Stimulated activated CD8-positive, alpha-beta memory T cell treated with anti-CD3 and anti-CD28 coated beads, Interleukin-12 subunit alpha, Interleukin-12 subunit beta, amount 100 ng/mL, for 4 hours (primary cell): ENCODE measurements around the gene PPM1L.
A peak's percentile ranks its signal among the peaks of the same experiment; 100 is the strongest.
"Not testable (repeated sequence)": the region's sequence is repeated elsewhere in the genome, so short reads cannot be mapped to it uniquely, and the experiment has no call there.

Source experiments
- DNase-seq: peaks from one replicate; pipeline ENCODE4 v3.0.0-alpha.2; 2020; ENCODE audit warnings: low read depth

Gene PPM1L

DNA sequence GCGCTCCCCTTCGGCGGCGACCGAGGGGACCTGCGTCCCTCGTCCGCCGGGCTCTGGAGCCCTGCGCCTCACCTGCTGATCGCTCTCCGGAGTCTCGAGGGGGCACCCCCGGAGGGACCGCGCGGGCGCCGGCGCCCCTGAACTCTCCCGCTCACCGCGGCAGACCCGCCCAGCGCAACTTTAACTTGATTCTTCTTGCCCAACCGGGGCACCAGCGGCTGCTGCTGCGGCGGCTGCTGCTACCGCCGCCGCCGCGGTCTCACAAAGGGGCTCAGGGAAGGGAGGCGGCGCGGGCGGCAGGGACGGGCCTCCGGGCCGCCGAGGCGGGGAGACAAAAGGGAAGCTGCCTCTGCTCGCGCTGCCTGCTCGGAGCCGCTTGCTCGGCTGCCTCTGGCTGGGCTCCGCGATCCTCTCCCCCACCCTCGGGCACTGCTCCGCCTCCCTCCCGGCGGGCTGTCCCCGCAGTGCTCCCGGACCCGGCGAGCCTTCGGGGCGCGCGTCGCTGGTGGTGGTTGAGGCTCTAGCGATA is at the start of gene PPM1L:
Gene PPM1L, plus strand, starts transcription at position 456 of the 529 bp plus-strand sequence.
- peak; percentile 54 for DNase-seq

- no peak for DNase-seq
Measured at GRCh38 chr3:160707187-160707794, 48.7 kb upstream of the PPM1L start.

DNA sequence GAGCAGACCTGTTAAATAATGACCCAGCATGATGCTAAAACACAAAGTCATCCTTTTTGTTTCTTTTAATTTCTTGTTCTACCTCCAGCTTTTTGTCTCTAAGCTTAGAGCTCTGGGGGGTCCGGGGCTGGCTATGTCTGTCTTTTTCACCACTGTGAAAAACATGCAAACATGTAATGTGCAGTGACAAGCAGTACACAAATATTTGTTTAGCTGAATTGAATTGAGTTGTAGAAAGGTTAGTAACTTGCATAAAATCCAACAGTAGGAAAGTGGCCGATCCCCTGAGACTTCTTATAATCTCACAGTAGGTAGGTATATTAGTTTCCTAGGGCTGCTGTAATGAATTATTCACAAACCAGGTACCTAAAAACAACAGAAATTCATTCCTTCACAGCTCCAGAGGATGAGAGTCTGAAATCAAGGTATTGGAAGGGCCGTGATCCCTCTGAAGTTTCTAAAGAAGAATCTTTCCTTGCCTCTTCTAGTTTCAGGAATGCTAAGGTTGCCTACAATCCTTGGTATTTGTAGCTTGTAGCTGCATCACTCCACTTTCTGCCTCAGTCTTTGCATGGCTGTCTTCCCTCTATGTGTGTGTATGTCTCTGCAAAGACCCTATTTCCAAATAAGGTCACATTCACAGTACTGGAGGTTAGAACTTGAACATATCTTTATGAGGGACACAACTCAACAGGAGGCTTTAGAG is 46.4 kb upstream of the PPM1L start:
- DNase-seq = no peak

DNA sequence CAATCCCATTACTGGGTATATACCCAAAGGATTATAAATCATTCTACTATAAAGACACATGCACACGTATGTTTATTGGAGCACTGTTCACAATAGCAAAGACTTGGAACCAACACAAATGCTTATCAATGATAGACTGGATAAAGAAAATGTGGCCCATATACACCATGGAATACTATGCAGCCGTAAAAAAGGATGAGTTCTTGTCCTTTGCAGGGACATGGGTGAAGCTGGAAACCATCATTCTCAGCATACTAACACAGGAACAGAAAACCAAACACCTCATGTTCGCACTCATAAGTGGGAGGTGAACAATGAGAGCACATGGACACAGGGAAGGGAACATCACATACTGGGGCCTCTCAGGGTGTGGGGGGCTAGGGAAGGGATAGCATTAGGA is 42.9 kb upstream of the PPM1L start:
- not testable (repeated sequence) for DNase-seq

DNA sequence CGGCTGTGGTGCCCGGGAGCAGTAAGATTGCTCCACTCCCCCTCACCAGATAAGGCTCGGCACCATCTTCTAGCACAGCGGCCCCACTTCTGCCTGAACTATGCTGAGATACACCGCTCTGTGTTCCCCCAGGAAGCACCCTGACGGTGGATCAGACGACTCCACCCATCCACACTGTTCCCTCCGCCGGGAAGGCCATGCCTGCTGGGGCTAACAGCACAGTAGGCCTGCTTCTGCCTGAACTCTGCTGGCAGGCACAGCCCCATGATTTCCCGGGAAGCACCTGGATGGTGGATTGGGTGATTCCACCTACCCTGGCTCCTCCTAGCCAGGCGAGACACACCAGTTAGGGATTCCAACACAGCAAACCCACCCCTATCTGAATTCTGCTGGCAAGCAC is 36.3 kb upstream of the PPM1L start:
- DNase-seq = no peak

- no peak for DNase-seq
Measured at GRCh38 chr3:160720123-160720746, 35.8 kb upstream of the PPM1L start.

DNA sequence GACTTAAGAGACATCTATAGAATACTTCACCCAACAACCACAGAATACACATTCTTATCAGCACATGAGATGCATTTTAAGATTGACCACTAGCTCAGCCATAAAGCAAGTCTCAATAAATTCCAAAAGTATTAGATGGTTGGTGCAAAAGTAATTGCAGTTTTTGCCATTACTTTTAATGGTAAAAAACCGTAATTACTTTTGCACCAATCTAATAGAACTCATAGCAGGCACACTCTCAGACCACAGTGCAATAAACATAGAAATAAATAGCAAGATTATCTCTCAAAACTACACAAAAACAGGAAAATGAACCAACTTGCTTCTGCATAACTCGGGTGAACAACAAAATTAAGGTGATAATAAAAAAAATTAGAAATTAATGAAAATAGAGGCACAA is 33.7 kb upstream of the PPM1L start:
- no peak for DNase-seq

- DNase-seq = no peak
Measured at GRCh38 chr3:160725338-160725737, 30.7 kb upstream of the PPM1L start.

GRCh38 chr3:160735826-160736225 is 20.2 kb upstream of the PPM1L start:
- no peak for DNase-seq

GRCh38 chr3:160738048-160738447 is 18.0 kb upstream of the PPM1L start:
- DNase-seq = no peak

- DNase-seq = no peak
Measured at GRCh38 chr3:160739079-160739478, 17.0 kb upstream of the PPM1L start.

DNA sequence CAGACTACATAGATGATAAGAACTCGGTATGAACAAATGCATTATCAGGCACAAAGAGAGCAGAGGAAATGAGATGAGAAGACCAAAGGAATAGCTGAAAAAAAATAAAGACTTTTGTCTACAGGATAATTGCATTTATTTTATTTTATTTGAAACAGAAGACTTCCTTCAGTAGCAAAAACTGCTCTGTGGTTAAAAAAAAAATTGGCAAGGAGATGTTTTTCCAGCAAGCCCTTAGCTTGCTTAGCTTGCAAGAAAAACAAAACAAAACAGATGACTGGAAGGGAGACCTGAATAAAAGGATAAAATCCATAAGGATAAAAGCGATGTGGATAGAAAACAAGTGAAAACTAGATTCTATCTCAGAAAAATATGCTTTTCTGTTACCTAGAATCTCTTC is 9.1 kb upstream of the PPM1L start:
- no peak for DNase-seq

- DNase-seq = no peak
Measured at GRCh38 chr3:160747422-160747821, 8.6 kb upstream of the PPM1L start.

GRCh38 chr3:160748231-160748630 is 7.8 kb upstream of the PPM1L start:
- no peak for DNase-seq

DNA sequence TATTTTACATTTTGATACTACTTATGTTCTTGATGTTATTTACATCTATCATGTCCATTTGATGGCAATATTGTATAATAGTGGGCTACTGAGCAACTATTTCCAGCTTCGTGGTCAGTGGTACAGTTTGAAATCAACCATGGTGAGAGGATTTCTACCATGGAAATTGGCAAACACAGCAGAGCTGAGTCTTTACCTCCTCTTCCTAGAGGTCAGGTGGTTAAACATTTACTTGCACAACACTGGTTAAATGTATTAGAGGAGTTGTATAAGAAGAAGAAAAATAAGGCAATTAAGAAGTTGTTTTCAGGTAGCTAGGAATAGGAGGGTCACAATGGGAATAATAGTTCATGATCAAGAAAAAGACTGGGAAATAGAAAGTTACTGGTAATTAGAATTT is 7.2 kb upstream of the PPM1L start:
- no peak for DNase-seq

GRCh38 chr3:160753953-160754352 is 2.1 kb upstream of the PPM1L start:
- no peak for DNase-seq

DNA sequence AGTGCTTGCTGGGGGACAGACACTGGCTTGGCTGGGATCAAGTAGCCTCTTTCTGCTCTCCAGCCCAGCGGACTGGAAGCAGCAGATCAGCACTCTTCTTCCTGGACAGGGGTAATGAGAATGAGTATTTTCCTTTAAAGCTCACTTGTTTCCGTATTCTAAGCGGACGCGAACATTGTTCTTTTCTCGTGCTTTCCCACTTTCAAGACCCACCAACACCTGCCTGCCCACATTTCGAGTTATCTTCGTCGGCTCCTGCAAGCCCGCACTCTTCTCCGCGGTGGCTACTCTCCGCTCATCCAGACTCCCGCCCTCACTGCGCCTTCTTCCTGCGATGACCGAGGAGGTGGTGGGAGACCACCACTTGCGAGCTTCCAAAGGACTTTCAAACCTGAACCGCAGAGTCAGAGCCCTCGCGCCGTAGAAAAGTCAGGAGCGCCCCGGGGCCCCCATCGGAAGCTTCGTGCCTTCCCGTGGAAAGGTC is 1.6 kb upstream of the PPM1L start:
- DNase-seq = no peak

GRCh38 chr3:160754855-160755747 is 930 bp upstream of the PPM1L start:
- peak; percentile 88 for DNase-seq

DNA sequence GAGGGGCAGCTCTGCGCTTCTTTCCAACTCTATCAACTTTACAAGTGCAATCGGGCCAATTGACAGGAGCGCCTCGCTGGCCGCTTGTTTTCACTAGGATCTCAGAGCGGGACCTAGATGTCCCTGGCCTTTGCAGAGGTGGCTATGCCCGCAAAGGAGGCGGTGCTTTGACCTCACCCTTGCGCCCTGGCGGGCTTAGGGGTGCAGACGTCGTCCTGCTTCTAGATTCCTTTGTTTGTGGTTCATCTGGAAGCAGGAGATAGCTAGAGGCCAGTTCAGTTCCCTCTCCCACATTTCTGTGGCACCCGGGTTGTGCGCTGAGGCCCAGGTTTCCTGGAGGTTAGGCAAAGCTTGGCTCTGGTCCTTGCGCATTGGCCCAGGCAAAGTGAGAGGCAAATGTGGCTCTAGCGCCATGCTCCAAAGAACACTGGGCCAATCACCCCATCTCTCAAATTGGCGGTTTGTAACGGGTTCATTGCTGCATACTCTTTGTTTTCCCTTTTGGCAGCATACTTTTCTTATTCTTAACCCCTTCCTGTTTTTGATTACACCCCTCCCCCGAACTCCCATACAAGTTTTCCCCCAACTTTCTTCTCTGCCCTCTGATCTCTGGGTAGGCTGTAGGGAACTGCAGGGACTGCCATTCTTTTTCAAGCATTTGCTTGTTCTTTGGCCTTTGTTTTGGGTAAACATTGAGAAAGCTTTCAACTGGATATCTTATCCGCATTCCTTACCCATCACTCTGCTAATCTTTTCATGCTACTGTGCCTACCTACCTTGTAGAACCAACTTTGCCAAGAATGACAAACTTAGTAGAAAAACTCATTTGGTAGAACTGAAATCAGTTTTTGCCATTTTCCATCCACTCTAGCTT is 1.4 kb downstream of the PPM1L start:
- DNase-seq = no peak

DNA sequence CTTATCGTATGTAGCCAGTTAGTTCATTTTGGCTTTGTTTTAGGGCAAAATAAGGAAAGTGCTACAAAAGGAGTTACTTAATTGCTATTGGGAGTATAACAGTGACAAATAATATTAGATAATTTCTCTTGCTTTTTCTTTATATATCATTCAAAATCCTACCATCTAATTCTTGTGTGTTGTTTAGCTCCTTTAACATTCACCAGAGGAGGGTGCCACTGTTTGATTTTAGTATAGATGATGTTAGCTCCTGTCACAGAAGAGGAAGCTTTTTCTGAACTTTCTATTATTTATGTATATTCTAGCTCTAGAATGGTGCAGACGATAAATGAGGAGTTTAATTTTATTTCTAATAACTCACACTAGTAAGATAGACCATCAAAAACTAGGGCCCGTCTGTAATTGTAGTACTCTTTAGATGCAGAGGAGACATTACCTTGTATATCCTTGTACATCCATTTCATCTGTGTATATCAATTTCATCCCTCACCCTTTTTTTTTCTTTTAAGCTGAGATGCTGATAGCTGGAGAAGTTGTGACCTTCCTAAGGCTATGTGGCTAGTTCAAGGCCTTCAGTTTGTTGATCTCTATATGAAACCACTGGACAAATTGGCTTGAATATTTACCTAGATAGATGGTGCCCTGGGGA is 3.0 kb downstream of the PPM1L start:
- no peak for DNase-seq

DNA sequence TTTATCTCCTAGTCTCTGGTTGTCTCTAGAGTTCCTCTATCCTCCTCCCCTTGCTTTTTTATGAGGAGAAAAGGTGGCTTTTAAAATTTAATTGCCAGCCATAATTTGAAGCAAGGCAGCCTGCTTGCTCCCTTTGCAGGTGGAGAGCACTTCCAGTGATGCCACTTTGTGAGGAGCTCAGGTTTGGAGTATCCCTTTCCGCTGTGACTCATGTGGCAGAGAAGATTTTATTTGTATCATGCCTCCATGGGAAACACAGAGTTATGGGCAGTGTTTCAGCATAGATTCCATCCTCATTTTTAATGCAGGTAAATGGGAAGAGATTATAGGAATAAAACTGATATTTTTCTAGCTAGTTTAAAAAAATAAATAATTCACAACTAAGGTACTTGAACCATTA is 7.0 kb downstream of the PPM1L start:
- DNase-seq = no peak
